ENCODE data around the gene SASS6. TPM values are rescaled to one million over a fixed set of nuclear protein-coding genes. Genes with fewer than 3 reads are reported as not detected.

SASS6 gene
- total RNA-seq, 1 donor = 2.5 TPM

GRCh38 chr1:100145116-100145515 lies 12.4 kb upstream of the SASS6 start:
- no peaks in the 10 kb centered on the region for H3K79me2 ChIP-seq (ENCODE audit: insufficient read depth, low read length)
- no peak overlapping the region for H3K27ac ChIP-seq (ENCODE audit: low read depth, low read length)
- no peak for DNase-seq (ENCODE audit: insufficient read length, low spot score, missing footprints)
- H3K9me3 ChIP-seq (ENCODE audit: low read depth, low read length) = no peaks in the 10 kb centered on the region
- no peaks in the 10 kb centered on the region for H3K4me1 ChIP-seq (ENCODE audit: insufficient read depth, low read length)
- H3K36me3 ChIP-seq (ENCODE audit: insufficient read depth, low read length) = peaks cover 64% of the 10 kb centered on the region
- no peak overlapping the region for H3K4me2 ChIP-seq (ENCODE audit: insufficient read depth, low read length)
- no peaks in the 10 kb centered on the region for H3K27me3 ChIP-seq (ENCODE audit: insufficient read depth, low read length)
- no peak for TF ChIP-seq CTCF (IDR thresholded peaks at IDR 0.05; ENCODE audit: extremely low read depth, low read depth, low read length)
- no peak overlapping the region for H2AFZ ChIP-seq (ENCODE audit: low read length)
- no peaks in the 10 kb centered on the region for H4K20me1 ChIP-seq (ENCODE audit: insufficient read depth, low read length)
- no peak overlapping the region for H3K4me3 ChIP-seq (ENCODE audit: insufficient read depth, low read length)

GRCh38 chr1:100142343-100142742 lies 9.6 kb upstream of the SASS6 start:
- no peak overlapping the region for H3K27ac ChIP-seq (ENCODE audit: low read depth, low read length)
- no peak overlapping the region for H3K4me3 ChIP-seq (ENCODE audit: insufficient read depth, low read length)
- no peaks in the 10 kb centered on the region for H3K27me3 ChIP-seq (ENCODE audit: insufficient read depth, low read length)
- H2AFZ ChIP-seq (ENCODE audit: low read length) = no peak overlapping the region
- H3K36me3 ChIP-seq (ENCODE audit: insufficient read depth, low read length) = peaks cover 79% of the 10 kb centered on the region
- H3K4me1 ChIP-seq (ENCODE audit: insufficient read depth, low read length) = no peaks in the 10 kb centered on the region
- no peak overlapping the region for H3K4me2 ChIP-seq (ENCODE audit: insufficient read depth, low read length)
- H3K9me3 ChIP-seq (ENCODE audit: low read depth, low read length) = no peaks in the 10 kb centered on the region
- no peak for DNase-seq (ENCODE audit: insufficient read length, low spot score, missing footprints)
- H3K79me2 ChIP-seq (ENCODE audit: insufficient read depth, low read length) = no peaks in the 10 kb centered on the region
- H4K20me1 ChIP-seq (ENCODE audit: insufficient read depth, low read length) = no peaks in the 10 kb centered on the region
- no peak for TF ChIP-seq CTCF (IDR thresholded peaks at IDR 0.05; ENCODE audit: extremely low read depth, low read depth, low read length)

DNA sequence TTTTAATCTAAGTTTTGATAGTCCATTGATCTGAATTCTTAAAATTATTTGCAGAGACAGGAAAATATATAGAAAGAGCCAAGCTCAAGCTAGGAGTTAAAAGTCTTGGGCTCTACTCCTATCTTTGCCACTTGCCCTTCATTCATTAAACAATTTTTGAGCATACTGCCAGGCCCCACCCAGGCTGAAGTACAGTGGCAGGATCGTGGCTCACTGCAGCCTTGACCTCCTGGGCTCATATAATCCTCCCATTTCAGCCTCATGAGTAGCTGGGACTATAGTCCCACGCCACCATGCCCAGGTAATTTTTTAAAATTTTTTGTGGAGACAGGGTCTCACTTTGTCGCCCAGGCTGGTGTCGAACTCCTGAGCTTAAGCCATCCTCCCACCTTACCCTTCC lies 8.5 kb upstream of the SASS6 start:
- no peaks in the 10 kb centered on the region for H3K27me3 ChIP-seq (ENCODE audit: insufficient read depth, low read length)
- H3K79me2 ChIP-seq (ENCODE audit: insufficient read depth, low read length) = no peaks in the 10 kb centered on the region
- no peak for TF ChIP-seq CTCF (IDR thresholded peaks at IDR 0.05; ENCODE audit: extremely low read depth, low read depth, low read length)
- H3K4me1 ChIP-seq (ENCODE audit: insufficient read depth, low read length) = no peaks in the 10 kb centered on the region
- H3K9me3 ChIP-seq (ENCODE audit: low read depth, low read length) = no peaks in the 10 kb centered on the region
- no peak overlapping the region for H3K4me2 ChIP-seq (ENCODE audit: insufficient read depth, low read length)
- DNase-seq (ENCODE audit: insufficient read length, low spot score, missing footprints) = no peak
- H4K20me1 ChIP-seq (ENCODE audit: insufficient read depth, low read length) = no peaks in the 10 kb centered on the region
- peaks cover 80% of the 10 kb centered on the region for H3K36me3 ChIP-seq (ENCODE audit: insufficient read depth, low read length)
- no peak overlapping the region for H2AFZ ChIP-seq (ENCODE audit: low read length)
- no peak overlapping the region for H3K4me3 ChIP-seq (ENCODE audit: insufficient read depth, low read length)
- H3K27ac ChIP-seq (ENCODE audit: low read depth, low read length) = no peak overlapping the region

GRCh38 chr1:100137602-100138001 lies 4.9 kb upstream of the SASS6 start:
- H3K79me2 ChIP-seq (ENCODE audit: insufficient read depth, low read length) = peaks cover 22% of the 10 kb centered on the region
- DNase-seq (ENCODE audit: insufficient read length, low spot score, missing footprints) = no peak
- H3K36me3 ChIP-seq (ENCODE audit: insufficient read depth, low read length) = peaks cover 54% of the 10 kb centered on the region
- peaks cover 11% of the 10 kb centered on the region for H3K4me1 ChIP-seq (ENCODE audit: insufficient read depth, low read length)
- H4K20me1 ChIP-seq (ENCODE audit: insufficient read depth, low read length) = no peaks in the 10 kb centered on the region
- TF ChIP-seq CTCF (IDR thresholded peaks at IDR 0.05; ENCODE audit: extremely low read depth, low read depth, low read length) = no peak
- H3K27ac ChIP-seq (ENCODE audit: low read depth, low read length) = no peak overlapping the region
- H3K4me3 ChIP-seq (ENCODE audit: insufficient read depth, low read length) = no peak overlapping the region
- no peaks in the 10 kb centered on the region for H3K9me3 ChIP-seq (ENCODE audit: low read depth, low read length)
- no peaks in the 10 kb centered on the region for H3K27me3 ChIP-seq (ENCODE audit: insufficient read depth, low read length)
- no peak overlapping the region for H3K4me2 ChIP-seq (ENCODE audit: insufficient read depth, low read length)
- no peak overlapping the region for H2AFZ ChIP-seq (ENCODE audit: low read length)
